Pancreas (tissue), 10 donors: ENCODE measurements around the gene IFT57. TPM values are rescaled to one million over a fixed set of nuclear protein-coding genes. Genes with fewer than 3 reads are reported as not detected.

Source experiments
- ATAC-seq, 4 donors: fragments of 200-7000 bp; cut with Tn5 transposase; one replicate each; pipeline versions ENCODE4 v1.8.0 to v1.9.1; 2020; ENCODE audit warnings: mild to moderate bottlenecking in 4 of 4, moderate library complexity in 4 of 4
- DNase-seq, 6 donors: peaks; one replicate each; pipeline ENCODE4 v3.0.0-alpha.2; 2020
- FAIRE-seq: peaks from 2 replicates; lab custom pipeline; 2012; peaks lifted over from hg19 to GRCh38; lab: Jason Lieb, UNC
- H3K27ac ChIP-seq, 4 donors: fragments of 200-600 bp; sonication (generic); 1 replicate in 3 of 4; 2 replicates in 1 of 4; pipeline versions ENCODE4 v1.5.0 to v1.8.0; 2020
- H3K27me3 ChIP-seq, 4 donors: fragments of 200-600 bp; one replicate each; pipeline ENCODE4 v1.8.0; 2021
- H3K36me3 ChIP-seq, 3 donors: fragments of 200-600 bp; sonication (generic) in 1 of 3; one replicate each; pipeline versions ENCODE4 v1.5.0 to v1.8.0; 2020 to 2021
- H3K4me1 ChIP-seq, 3 donors: fragments of 200-600 bp; one replicate each; pipeline ENCODE4 v1.8.0; 2021
- H3K4me3 ChIP-seq, 4 donors: fragments of 200-600 bp; sonication (generic) in 2 of 4; one replicate each; pipeline versions ENCODE4 v1.5.0 to v1.8.0; 2020 to 2021
- H3K9me3 ChIP-seq, 4 donors: fragments of 200-600 bp; one replicate each; pipeline ENCODE4 v1.8.0; 2021
- WGBS, 2 donors: extraction: QIAGEN DNeasy Blood & Tissue Kit; methylation state at CpG; one replicate each; pipeline ENCODE4 v1.1.7; 2013; 5-methylcytosine and 5-hydroxymethylcytosine counted together
- intact Hi-C, 3 donors: fragments of 100-400 bp; cut with DNase I; formaldehyde crosslinking; loops; one replicate each; pipeline versions ENCODE4 v1.11.1 to v1.14.2; 2022
- polyA plus RNA-seq, 2 donors: library from polyadenylated mRNA; stranded (reverse); fragments of 200-250 nt; gene quantifications; one replicate each; pipeline ENCODE4 v1.2.3, GENCODE V29; 2013
- total RNA-seq, 6 donors: library from RNA; stranded (reverse); fragmentation: NEBNext Ultra II Directional in 4 of 6; extraction: Animal tissue kit (Norgen Biotek cat#: 25700) in 4 of 6; gene quantifications; one replicate each; pipeline versions ENCODE4 v1.2.1 to v1.2.4, GENCODE V29; 2021 to 2023
- TF ChIP-seq, protein P1 (sequence below), 4 donors: fragments of 200-600 bp; sonication (generic) in 3 of 4; IDR thresholded peaks; one replicate each; pipeline versions ENCODE4 v1.5.0 to v1.8.0; 2021; ENCODE audit warnings: antibody characterized with exemption in 4 of 4
- donor health status: healthy with polysubstance abuse.
- donor health status: DM: no; HTN: no; CAD: no; lungs with moderate emphysema.
- donor health status: DM: no; HTN: no; CAD: no.
- donor health status: control.
- donor health status: control.
- donor health status: Bipolar disorder and iron deficiency.
- donor health status: DM: yes; HTN: yes; CAD: no.
- donor health status: DM: no; HTN: no; CAD: no.
- donor health status: DM: no; HTN: no; CAD: no.
- donor health status: DM: yes; HTN: yes; CAD: no.

Gene IFT57
- total and polyA plus RNA-seq, 8 donors: 10.4 to 40.2 (median 30.3) TPM

- intact Hi-C loops: no loop called here
- H3K36me3 ChIP-seq: no peaks in the 10 kb centered on the region
- no peaks in the 10 kb centered on the region for H3K4me1 ChIP-seq
- no peaks in the 10 kb centered on the region for H3K27me3 ChIP-seq
- TF ChIP-seq, protein P1, sequence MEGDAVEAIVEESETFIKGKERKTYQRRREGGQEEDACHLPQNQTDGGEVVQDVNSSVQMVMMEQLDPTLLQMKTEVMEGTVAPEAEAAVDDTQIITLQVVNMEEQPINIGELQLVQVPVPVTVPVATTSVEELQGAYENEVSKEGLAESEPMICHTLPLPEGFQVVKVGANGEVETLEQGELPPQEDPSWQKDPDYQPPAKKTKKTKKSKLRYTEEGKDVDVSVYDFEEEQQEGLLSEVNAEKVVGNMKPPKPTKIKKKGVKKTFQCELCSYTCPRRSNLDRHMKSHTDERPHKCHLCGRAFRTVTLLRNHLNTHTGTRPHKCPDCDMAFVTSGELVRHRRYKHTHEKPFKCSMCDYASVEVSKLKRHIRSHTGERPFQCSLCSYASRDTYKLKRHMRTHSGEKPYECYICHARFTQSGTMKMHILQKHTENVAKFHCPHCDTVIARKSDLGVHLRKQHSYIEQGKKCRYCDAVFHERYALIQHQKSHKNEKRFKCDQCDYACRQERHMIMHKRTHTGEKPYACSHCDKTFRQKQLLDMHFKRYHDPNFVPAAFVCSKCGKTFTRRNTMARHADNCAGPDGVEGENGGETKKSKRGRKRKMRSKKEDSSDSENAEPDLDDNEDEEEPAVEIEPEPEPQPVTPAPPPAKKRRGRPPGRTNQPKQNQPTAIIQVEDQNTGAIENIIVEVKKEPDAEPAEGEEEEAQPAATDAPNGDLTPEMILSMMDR (IDR thresholded peaks at IDR 0.05): no peak
- no peaks in the 10 kb centered on the region for H3K9me3 ChIP-seq
- DNase-seq (no peak), ATAC-seq (no peak), FAIRE-seq (no peak)
- no peak overlapping the region for H3K27ac ChIP-seq
- H3K4me3 ChIP-seq: no peak overlapping the region
- 89 to 96% methylated on average over 5 of the region's 5 CpGs for WGBS, 2 donors
Measured at GRCh38 chr3:108146139-108146538, 76.1 kb downstream of the IFT57 start.

DNA sequence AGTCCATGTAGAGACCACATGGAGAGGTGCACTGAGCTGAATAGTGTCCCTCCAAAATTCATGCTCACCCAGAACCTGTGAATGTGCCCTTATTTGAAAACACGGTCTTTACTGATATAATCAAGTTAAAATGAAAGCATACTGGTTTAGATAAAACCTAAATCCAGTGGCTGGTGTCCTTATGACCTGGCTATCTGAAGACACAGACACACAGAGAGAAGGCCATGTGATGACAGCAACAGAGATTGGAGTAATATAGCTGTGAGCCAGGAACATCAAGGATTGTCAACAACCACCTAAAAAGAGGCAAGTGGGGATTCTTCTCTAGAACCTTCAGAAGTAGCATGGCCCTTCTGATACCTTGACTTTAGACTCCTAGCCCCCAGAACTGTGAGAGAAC lies 76.6 kb downstream of the IFT57 start:
- no peaks in the 10 kb centered on the region for H3K36me3 ChIP-seq
- no peak for DNase-seq
- WGBS, 2 donors: 56 to 69% methylated on average over 1 of the region's 1 CpG
- no peak for ATAC-seq
- no peak overlapping the region for H3K27ac ChIP-seq
- H3K4me1 ChIP-seq: no peaks in the 10 kb centered on the region
- TF ChIP-seq, protein P1 (IDR thresholded peaks at IDR 0.05): no peak
- no peaks in the 10 kb centered on the region for H3K27me3 ChIP-seq
- no peak overlapping the region for H3K4me3 ChIP-seq
- intact Hi-C loops: no loop called here
- no peak for FAIRE-seq
- no peaks in the 10 kb centered on the region for H3K9me3 ChIP-seq

- no peaks in the 10 kb centered on the region for H3K27me3 ChIP-seq
Measured at GRCh38 chr3:108137460-108137814, 84.8 kb downstream of the IFT57 start.

DNA sequence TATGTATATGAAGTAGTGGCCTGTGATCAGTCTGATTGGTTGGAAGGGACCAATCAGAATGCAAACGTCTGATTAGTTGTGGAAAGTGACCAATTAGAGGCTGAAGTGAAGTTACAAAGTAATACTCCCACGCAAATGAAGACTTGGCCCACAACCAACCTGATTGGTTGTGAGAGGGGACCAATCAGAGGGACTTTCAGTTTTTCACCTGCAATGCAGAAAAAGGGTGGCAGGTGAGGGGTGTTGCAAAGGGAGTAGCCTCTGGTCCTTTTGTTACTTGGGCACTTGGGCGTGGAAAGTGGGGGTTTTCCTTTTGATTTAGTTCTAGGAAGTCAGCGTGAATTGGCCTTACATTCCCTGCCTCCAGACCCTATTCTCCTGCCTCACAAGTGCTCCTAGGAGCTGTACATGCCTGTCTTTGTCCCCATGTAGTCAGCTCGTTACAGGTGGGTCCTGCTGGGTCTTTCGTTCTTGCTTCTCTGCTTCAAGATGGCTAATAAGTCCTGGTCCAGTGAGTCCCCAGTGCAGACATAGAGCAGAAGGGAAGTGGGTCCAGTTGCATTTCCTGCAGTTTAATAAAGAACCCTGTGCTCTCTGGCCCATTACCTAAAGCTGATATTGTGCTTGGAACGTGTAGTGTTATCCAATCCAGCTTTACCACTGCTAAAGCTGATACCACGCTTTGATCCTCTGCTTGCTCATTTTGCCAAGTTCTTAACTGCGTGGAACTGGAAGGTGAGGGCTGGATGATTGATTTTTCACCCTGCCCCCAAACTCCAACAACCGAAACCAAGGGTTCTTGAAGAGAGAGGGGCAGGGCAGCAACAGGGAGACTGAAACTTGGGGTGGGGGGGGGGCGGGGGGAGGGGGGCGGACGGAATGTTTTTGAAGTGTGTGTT lies 85.4 kb downstream of the IFT57 start:
- ATAC-seq: peak; percentile 27 to 70 (median 56)

More at GRCh38 chr3:108137460-108137814, 84.8 kb downstream of the IFT57 start:
- WGBS, 2 donors: 12 to 21% methylated on average over 5 of the region's 5 CpGs
- ATAC-seq (peak in 2 of 4 donors; percentile 14 to 32), DNase-seq (no peak), FAIRE-seq (no peak)
- Histone ChIP-seq H3K4me1 (peaks cover 0 to 20% (median 0%) of the 10 kb centered on the region in 3 donors), H3K27ac (peak overlapping the region in 2 of 4 donors; percentile 63 to 75), H3K36me3 (no peaks in the 10 kb centered on the region), H3K9me3 (no peaks in the 10 kb centered on the region), H3K4me3 (no peak overlapping the region)
- TF ChIP-seq, protein P1 (IDR thresholded peaks at IDR 0.05): no peak
- intact Hi-C loops: no loop called here

More for the DNA sequence above, 85.4 kb downstream of the IFT57 start:
- Histone ChIP-seq H3K4me3 (no peak overlapping the region), H3K36me3 (no peaks in the 10 kb centered on the region), H3K27ac (peak overlapping the region in 2 of 4 donors; percentile 63 to 75), H3K27me3 (no peaks in the 10 kb centered on the region), H3K9me3 (no peaks in the 10 kb centered on the region), H3K4me1 (peaks cover 0 to 25% (median 0%) of the 10 kb centered on the region in 3 donors)
- no peak for DNase-seq
- intact Hi-C loops: no loop called here
- FAIRE-seq: no peak
- TF ChIP-seq, protein P1 (IDR thresholded peaks at IDR 0.05): no peak
- WGBS, 2 donors: 53 to 56% methylated on average over 12 to 13 of the region's 13 CpGs
